Keratinocyte (primary cell): ENCODE data around the gene ARHGEF16. TPM values are rescaled to one million over a fixed set of nuclear protein-coding genes. Genes with fewer than 3 reads are reported as not detected.

Source experiments
- DNase-seq: peaks from one replicate; pipeline ENCODE4 v3.0.0-alpha.2; 2011; ENCODE audit warnings: low read depth, missing footprints, low spot score
- FAIRE-seq: peaks from 2 replicates; lab custom pipeline; 2011; peaks lifted over from hg19 to GRCh38; lab: Jason Lieb, UNC
- H2AFZ ChIP-seq: 2 replicates; pipeline ENCODE4 v1.6.0; 2012; ENCODE audit warnings: low read length, control low read depth, inconsistent platforms; ENCODE audit not compliant: control insufficient read depth
- H3K27ac ChIP-seq: 2 replicates; pipeline ENCODE4 v1.5.1; 2011; ENCODE audit warnings: low read length; ENCODE audit not compliant: control insufficient read depth, insufficient read depth
- H3K27me3 ChIP-seq: 3 replicates; pipeline ENCODE4 v1.6.0; 2011; ENCODE audit warnings: low read length; ENCODE audit not compliant: control insufficient read depth, insufficient read depth; ENCODE audit errors: extremely low read depth
- H3K36me3 ChIP-seq, 2 experiments: 2 replicates in 1 of 2; 3 replicates in 1 of 2; pipeline ENCODE4 v1.5.1; 2011; ENCODE audit warnings: low read length in 2 of 2, mild to moderate bottlenecking in 1 of 2; ENCODE audit not compliant: control insufficient read depth in 2 of 2, insufficient read depth in 2 of 2; ENCODE audit errors: extremely low read depth in 1 of 2
- H3K4me1 ChIP-seq: 3 replicates; pipeline ENCODE4 v1.5.1; 2011; ENCODE audit warnings: low read length; ENCODE audit not compliant: control insufficient read depth, insufficient read depth; ENCODE audit errors: extremely low read depth
- H3K4me2 ChIP-seq: 3 replicates; pipeline ENCODE4 v1.6.0; 2011; ENCODE audit warnings: low read depth, low read length; ENCODE audit not compliant: control insufficient read depth, insufficient read depth; ENCODE audit errors: extremely low read depth
- H3K4me3 ChIP-seq, 3 experiments: fragments of 200-600 bp in 1 of 3; sonication (generic) in 1 of 3; 2 replicates in 2 of 3; 3 replicates in 1 of 3; pipeline ENCODE4 v1.5.1; 2011 to 2016; ENCODE audit warnings: low read length in 3 of 3, mild to moderate bottlenecking in 3 of 3, control low read depth in 2 of 3, inconsistent platforms in 1 of 3, low read depth in 1 of 3, mixed read lengths in 1 of 3, mixed run types in 1 of 3, moderate library complexity in 1 of 3; ENCODE audit not compliant: control insufficient read depth in 2 of 3, insufficient read depth in 2 of 3; ENCODE audit errors: extremely low read depth in 1 of 3
- H3K79me2 ChIP-seq: 2 replicates; pipeline ENCODE4 v1.6.0; 2012; ENCODE audit warnings: low read length; ENCODE audit not compliant: control insufficient read depth, insufficient read depth
- H3K9ac ChIP-seq: 3 replicates; pipeline ENCODE4 v1.6.0; 2011; ENCODE audit warnings: low read length; ENCODE audit not compliant: control insufficient read depth, insufficient read depth; ENCODE audit errors: extremely low read depth
- H3K9me1 ChIP-seq: 3 replicates; pipeline ENCODE4 v1.6.0; 2011; ENCODE audit warnings: low read length; ENCODE audit not compliant: control insufficient read depth, insufficient read depth; ENCODE audit errors: extremely low read depth
- H3K9me3 ChIP-seq: 2 replicates; pipeline ENCODE4 v1.5.1; 2012; ENCODE audit warnings: low read depth, low read length; ENCODE audit not compliant: control insufficient read depth
- H4K20me1 ChIP-seq: 3 replicates; pipeline ENCODE4 v1.6.0; 2011; ENCODE audit warnings: low read length; ENCODE audit not compliant: control insufficient read depth, insufficient read depth; ENCODE audit errors: extremely low read depth
- EZH2 ChIP-seq: IDR thresholded peaks from one replicate; pipeline ENCODE4 v1.6.1; 2012; ENCODE audit warnings: inconsistent platforms, mild to moderate bottlenecking, low read length, moderate library complexity
- dilution Hi-C: fragments of 300-500 bp; cut with MboI; formaldehyde crosslinking; loops from one replicate; pipeline ENCODE4 v1.7.0; 2020; ENCODE audit warnings: low sequenced_read_pairs; ENCODE audit not compliant: extremely low pct_ligation_motif_present
- polyA plus RNA-seq, 5 experiments: library from polyadenylated mRNA; depleted of rRNA in 3 of 5; stranded (reverse) in 3 of 5; stranded (forward) in 1 of 5; unstranded in 1 of 5; fragments of >200 nt; gene quantifications; 1 replicate in 1 of 5; 2 replicates in 3 of 5; 3 replicates in 1 of 5; pipeline versions ENCODE4 v1.2.1 to v1.2.3, GENCODE V29; 2011 to 2012; ENCODE audit warnings: missing spikeins in 2 of 5, low read depth in 1 of 5, low replicate concordance in 1 of 5
- TF ChIP-seq, protein P1 (sequence below), 3 experiments: IDR thresholded peaks in 1 of 3; conservative IDR thresholded peaks in 1 of 3; optimal IDR thresholded peaks in 1 of 3; 2 replicates in 2 of 3; 3 replicates in 1 of 3; pipeline versions ENCODE3 to v1.5.1; 2011; ENCODE audit warnings: low read length in 3 of 3, mild to moderate bottlenecking in 3 of 3, moderate library complexity in 2 of 3, control low read depth in 1 of 3, inconsistent platforms in 1 of 3; ENCODE audit not compliant: insufficient read depth in 2 of 3; ENCODE audit errors: extremely low read depth in 1 of 3

The ARHGEF16 gene
- polyA plus RNA-seq, 1 donor (not counting 4 experiments of a cell fraction or from before 2014, with no cell fraction given) = 6.2 TPM

DNA sequence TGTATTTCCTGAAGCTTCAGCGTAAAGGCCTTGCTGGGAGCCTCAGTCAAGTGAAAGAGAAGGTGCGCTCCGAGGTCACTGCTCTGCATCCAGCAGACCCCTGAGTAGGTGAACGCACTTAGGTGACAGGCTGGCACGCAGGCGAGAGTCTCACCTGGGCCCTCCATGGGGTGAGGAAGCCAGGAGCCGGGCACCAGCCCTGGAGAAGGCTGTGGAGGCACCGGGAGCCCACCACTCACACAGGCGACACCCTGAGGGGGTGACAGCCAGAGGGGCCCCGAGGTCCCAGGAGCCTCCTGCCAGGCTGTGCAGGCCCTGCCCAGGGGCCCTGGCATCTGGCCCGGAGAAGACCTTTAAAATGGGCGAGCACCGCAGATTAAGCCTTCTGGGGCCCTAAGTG is 67.6 kb downstream of the ARHGEF16 start:
- no peaks in the 10 kb centered on the region for H3K9me3 ChIP-seq
- H3K4me2 ChIP-seq = no peak overlapping the region
- H3K4me1 ChIP-seq = no peaks in the 10 kb centered on the region
- no peak overlapping the region for H3K27ac ChIP-seq
- no peak for DNase-seq
- no peaks in the 10 kb centered on the region for H4K20me1 ChIP-seq
- dilution Hi-C loops = no loop called here
- no peaks in the 10 kb centered on the region for H3K36me3 ChIP-seq
- TF ChIP-seq, protein P1, sequence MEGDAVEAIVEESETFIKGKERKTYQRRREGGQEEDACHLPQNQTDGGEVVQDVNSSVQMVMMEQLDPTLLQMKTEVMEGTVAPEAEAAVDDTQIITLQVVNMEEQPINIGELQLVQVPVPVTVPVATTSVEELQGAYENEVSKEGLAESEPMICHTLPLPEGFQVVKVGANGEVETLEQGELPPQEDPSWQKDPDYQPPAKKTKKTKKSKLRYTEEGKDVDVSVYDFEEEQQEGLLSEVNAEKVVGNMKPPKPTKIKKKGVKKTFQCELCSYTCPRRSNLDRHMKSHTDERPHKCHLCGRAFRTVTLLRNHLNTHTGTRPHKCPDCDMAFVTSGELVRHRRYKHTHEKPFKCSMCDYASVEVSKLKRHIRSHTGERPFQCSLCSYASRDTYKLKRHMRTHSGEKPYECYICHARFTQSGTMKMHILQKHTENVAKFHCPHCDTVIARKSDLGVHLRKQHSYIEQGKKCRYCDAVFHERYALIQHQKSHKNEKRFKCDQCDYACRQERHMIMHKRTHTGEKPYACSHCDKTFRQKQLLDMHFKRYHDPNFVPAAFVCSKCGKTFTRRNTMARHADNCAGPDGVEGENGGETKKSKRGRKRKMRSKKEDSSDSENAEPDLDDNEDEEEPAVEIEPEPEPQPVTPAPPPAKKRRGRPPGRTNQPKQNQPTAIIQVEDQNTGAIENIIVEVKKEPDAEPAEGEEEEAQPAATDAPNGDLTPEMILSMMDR (optimal IDR thresholded peaks at IDR 0.05 in 1 of 3, IDR thresholded peaks at IDR 0.05 in 1 of 3, conservative IDR thresholded peaks at IDR 0.05 in 1 of 3; ENCODE audit: extremely low read depth in 1 of 3, insufficient read depth in 2 of 3, low read length in 3 of 3) = no peak
- TF ChIP-seq EZH2 = no peak
- no peak for FAIRE-seq
- no peak overlapping the region for H3K4me3 ChIP-seq
- H3K79me2 ChIP-seq = no peaks in the 10 kb centered on the region
- no peaks in the 10 kb centered on the region for H3K27me3 ChIP-seq
- H3K9me1 ChIP-seq = no peaks in the 10 kb centered on the region
- H3K9ac ChIP-seq = no peak overlapping the region
- no peak overlapping the region for H2AFZ ChIP-seq

DNA sequence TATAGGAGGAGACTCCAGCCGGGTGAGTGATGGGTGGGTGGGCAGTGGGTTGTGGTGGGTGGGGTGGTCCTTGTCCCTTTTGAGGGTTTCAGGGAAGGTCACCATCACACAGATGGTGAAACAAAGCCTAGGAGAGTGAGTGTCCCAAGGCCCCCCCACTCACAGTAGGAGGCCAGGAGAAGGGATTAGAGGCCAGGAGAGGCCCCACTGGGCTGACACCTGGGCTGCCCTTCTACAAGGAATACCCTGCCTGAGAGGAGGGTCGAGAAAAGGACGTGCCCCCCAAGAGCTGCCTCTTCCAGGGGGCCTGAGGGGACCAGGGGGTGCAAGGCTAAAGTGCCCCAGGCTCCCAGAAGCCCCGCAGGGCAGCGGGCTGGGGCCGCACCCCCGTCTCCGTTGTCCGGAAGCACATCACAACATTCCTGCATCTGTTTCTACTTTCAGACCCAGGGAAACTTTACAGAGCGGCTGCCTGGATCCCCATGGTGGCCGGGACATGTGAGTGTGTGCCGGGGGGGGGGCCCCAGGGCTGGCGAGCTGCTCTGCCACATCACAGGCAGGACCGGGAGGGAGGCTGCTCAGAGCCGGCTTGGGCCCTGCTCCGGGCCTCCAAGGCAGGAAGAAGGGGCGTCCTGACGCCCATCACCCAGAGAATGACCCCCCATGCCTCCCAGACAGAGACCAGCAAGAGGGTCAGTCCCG is 68.2 kb downstream of the ARHGEF16 start:
- dilution Hi-C loops = no loop called here
- TF ChIP-seq EZH2 = no peak
- TF ChIP-seq, protein P1 (optimal IDR thresholded peaks at IDR 0.05 in 1 of 3, IDR thresholded peaks at IDR 0.05 in 1 of 3, conservative IDR thresholded peaks at IDR 0.05 in 1 of 3; ENCODE audit: extremely low read depth in 1 of 3, insufficient read depth in 2 of 3, low read length in 3 of 3) = no peak
- Histone ChIP-seq H3K27ac (no peak overlapping the region), H3K9ac (no peak overlapping the region), H3K27me3 (peaks cover 1% of the 10 kb centered on the region), H3K4me2 (no peak overlapping the region), H4K20me1 (no peaks in the 10 kb centered on the region), H3K4me3 (no peak overlapping the region), H3K4me1 (no peaks in the 10 kb centered on the region), H3K79me2 (no peaks in the 10 kb centered on the region), H3K36me3 (no peaks in the 10 kb centered on the region), H3K9me1 (no peaks in the 10 kb centered on the region), H3K9me3 (no peaks in the 10 kb centered on the region), H2AFZ (no peak overlapping the region)
- DNase-seq (no peak), FAIRE-seq (no peak)
